HepG2 (cell line): ENCODE data around the gene HOXA10. TPM values are rescaled to one million over a fixed set of nuclear protein-coding genes. Genes with fewer than 3 reads are reported as not detected.

Experiments
- FOXC1 ChIP-seq: sonication (generic); formaldehyde crosslinking; IDR thresholded peaks from 2 replicates; pipeline ENCODE4 v1.8.0; 2022; ENCODE audit warnings: mild to moderate bottlenecking, missing genetic modification reagents, borderline replicate concordance
- HOXA9 ChIP-seq: sonication (generic); formaldehyde crosslinking; IDR thresholded peaks from 2 replicates; pipeline ENCODE4 v1.8.1; 2022; ENCODE audit warnings: missing genetic modification reagents, mild to moderate bottlenecking, moderate library complexity, borderline replicate concordance
- KMT2B ChIP-seq: IDR thresholded peaks from 2 replicates; pipeline ENCODE4 v1.6.1; 2016; ENCODE audit warnings: missing genetic modification reagents, missing compliant biosample characterization
- LCORL ChIP-seq, 2 experiments: fragments of 450-650 bp in 1 of 2; sonication (generic) in 1 of 2; formaldehyde crosslinking in 1 of 2; IDR thresholded peaks; 2 replicates each; pipeline versions ENCODE4 v1.5.0 to v1.6.1; 2017 to 2020; ENCODE audit warnings: antibody characterized with exemption in 1 of 2, missing genetic modification reagents in 1 of 2
- MYPOP ChIP-seq: sonication (generic); formaldehyde crosslinking; IDR thresholded peaks from 2 replicates; pipeline ENCODE4 v1.8.1; 2023; ENCODE audit warnings: mild to moderate bottlenecking, moderate library complexity, missing genetic modification reagents
- NFE2L2 ChIP-seq: fragments of 150-350 bp; IDR thresholded peaks from 2 replicates; pipeline ENCODE4 v1.6.1; 2014; ENCODE audit warnings: low read length
- NR2F6 ChIP-seq, 2 experiments: IDR thresholded peaks; 2 replicates each; pipeline ENCODE4 v1.6.1; 2016; ENCODE audit warnings: antibody characterized with exemption in 1 of 2, mild to moderate bottlenecking in 1 of 2
- PRMT3 ChIP-seq: sonication (generic); formaldehyde crosslinking; IDR thresholded peaks from 2 replicates; pipeline ENCODE4 v1.8.1; 2022; ENCODE audit warnings: low read depth, mild to moderate bottlenecking, moderate library complexity, missing genetic modification reagents, borderline replicate concordance
- SMAD1 ChIP-seq: sonication (generic); formaldehyde crosslinking; IDR thresholded peaks from 2 replicates; pipeline ENCODE4 v1.4.0; 2020; ENCODE audit warnings: missing genetic modification reagents, low read depth, mild to moderate bottlenecking, borderline replicate concordance
- ZBTB34 ChIP-seq: sonication (generic); formaldehyde crosslinking; IDR thresholded peaks from 2 replicates; pipeline ENCODE4 v1.8.0; 2022; ENCODE audit warnings: mild to moderate bottlenecking, missing genetic modification reagents
- ZNF10 ChIP-seq: sonication (generic); formaldehyde crosslinking; IDR thresholded peaks from 2 replicates; pipeline ENCODE4 v1.4.0; 2020; ENCODE audit warnings: mild to moderate bottlenecking, low read depth, missing genetic modification reagents, borderline replicate concordance
- ZNF225 ChIP-seq: sonication (generic); formaldehyde crosslinking; IDR thresholded peaks from 2 replicates; pipeline ENCODE4 v1.4.0; 2020; ENCODE audit warnings: mild to moderate bottlenecking, missing genetic modification reagents
- ZNF430 ChIP-seq: sonication (generic); formaldehyde crosslinking; IDR thresholded peaks from 2 replicates; pipeline ENCODE4 v1.9.0; 2021; ENCODE audit warnings: mild to moderate bottlenecking, missing genetic modification reagents
- polyA plus RNA-seq, 8 experiments: library from polyadenylated mRNA; depleted of rRNA in 3 of 8; stranded (reverse) in 7 of 8; unstranded in 1 of 8; fragments of >200 nt; fragmentation: Illumina TruSeq in 4 of 8; extraction: Trizol in 4 of 8; gene quantifications; 2 replicates each; pipeline versions ENCODE4 v1.2.1 to v1.2.3, GENCODE V29; 2011 to 2016; ENCODE audit warnings: low read depth in 4 of 8, missing spikeins in 1 of 8, mixed read lengths in 1 of 8; ENCODE audit not compliant: insufficient read depth in 1 of 8
- total RNA-seq, 5 experiments: library from RNA; depleted of rRNA; stranded (reverse); fragments of >200 nt; fragmentation: Illumina TruSeq; extraction: Trizol; gene quantifications; 2 replicates each; pipeline ENCODE4 v1.2.3, GENCODE V29; 2016; ENCODE audit warnings: low read depth in 1 of 5
- TF ChIP-seq, protein P1 (sequence below): sonication (generic); formaldehyde crosslinking; IDR thresholded peaks from 2 replicates; pipeline ENCODE4 v1.4.0; 2020; ENCODE audit warnings: missing genetic modification reagents, mild to moderate bottlenecking, borderline replicate concordance
- TF ChIP-seq, protein P2 (sequence below): sonication (generic); formaldehyde crosslinking; conservative IDR thresholded peaks from 2 replicates; pipeline ENCODE4 v1.8.1; 2023; ENCODE audit warnings: missing genetic modification reagents
- TF ChIP-seq, protein P3 (sequence below): sonication (generic); formaldehyde crosslinking; IDR thresholded peaks from 2 replicates; pipeline ENCODE4 v1.8.0; 2022; ENCODE audit warnings: missing genetic modification reagents, mild to moderate bottlenecking, borderline replicate concordance
- TF ChIP-seq, protein P4 (sequence below): IDR thresholded peaks from 2 replicates; pipeline ENCODE4 v1.6.1; 2012; ENCODE audit warnings: low read depth, low read length, improper control_type of control experiment

Gene HOXA10
- total and polyA plus RNA-seq, 2 of the 13 experiments (the other 11 are each of a cell fraction or from before 2014, with no cell fraction given), result not detected

- TF ChIP-seq, protein P1, sequence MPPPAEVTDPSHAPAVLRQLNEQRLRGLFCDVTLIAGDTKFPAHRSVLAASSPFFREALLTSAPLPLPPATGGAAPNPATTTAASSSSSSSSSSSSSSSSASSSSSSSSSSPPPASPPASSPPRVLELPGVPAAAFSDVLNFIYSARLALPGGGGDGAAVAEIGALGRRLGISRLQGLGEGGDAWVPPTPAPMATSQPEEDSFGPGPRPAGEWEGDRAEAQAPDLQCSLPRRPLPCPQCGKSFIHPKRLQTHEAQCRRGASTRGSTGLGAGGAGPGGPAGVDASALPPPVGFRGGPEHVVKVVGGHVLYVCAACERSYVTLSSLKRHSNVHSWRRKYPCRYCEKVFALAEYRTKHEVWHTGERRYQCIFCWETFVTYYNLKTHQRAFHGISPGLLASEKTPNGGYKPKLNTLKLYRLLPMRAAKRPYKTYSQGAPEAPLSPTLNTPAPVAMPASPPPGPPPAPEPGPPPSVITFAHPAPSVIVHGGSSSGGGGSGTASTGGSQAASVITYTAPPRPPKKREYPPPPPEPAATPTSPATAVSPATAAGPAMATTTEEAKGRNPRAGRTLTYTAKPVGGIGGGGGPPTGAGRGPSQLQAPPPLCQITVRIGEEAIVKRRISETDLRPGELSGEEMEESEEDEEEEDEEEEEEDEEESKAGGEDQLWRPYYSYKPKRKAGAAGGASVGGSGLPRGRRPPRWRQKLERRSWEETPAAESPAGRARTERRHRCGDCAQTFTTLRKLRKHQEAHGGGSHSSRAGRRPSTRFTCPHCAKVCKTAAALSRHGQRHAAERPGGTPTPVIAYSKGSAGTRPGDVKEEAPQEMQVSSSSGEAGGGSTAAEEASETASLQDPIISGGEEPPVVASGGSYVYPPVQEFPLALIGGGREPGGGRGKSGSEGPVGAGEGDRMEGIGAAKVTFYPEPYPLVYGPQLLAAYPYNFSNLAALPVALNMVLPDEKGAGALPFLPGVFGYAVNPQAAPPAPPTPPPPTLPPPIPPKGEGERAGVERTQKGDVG, result peak; percentile 12; the same call in 1 of the 2 replicates
- TF ChIP-seq FOXC1 (peak; percentile 20; the same call in 1 of the 2 replicates), HOXA9 (CRISPR knock-in tag) (no peak), KMT2B (no peak), ZNF225 (CRISPR knock-in tag) (peak; percentile 84; the same call in 1 of the 2 replicates), PRMT3 (CRISPR knock-in tag) (no peak), NR2F6 (IDR thresholded peaks at IDR 0.05) (no peak), NR2F6 (CRISPR knock-in tag; IDR thresholded peaks at IDR 0.05) (no peak), ZNF10 (0 out of 2 replicates have a peak, but pooled peaks have one; percentile 70), SMAD1 (CRISPR knock-in tag) (peak; percentile 19; the same call in 1 of the 2 replicates), NFE2L2 (no peak), ZBTB34 (CRISPR knock-in tag) (no peak), MYPOP (CRISPR knock-in tag) (0 out of 2 replicates have a peak, but pooled peaks have one; percentile 39), LCORL (IDR thresholded peaks at IDR 0.05) (no peak), LCORL (CRISPR knock-in tag; IDR thresholded peaks at IDR 0.05) (no peak), ZNF430 (CRISPR knock-in tag) (0 out of 2 replicates have a peak, but pooled peaks have one; percentile 72)
- TF ChIP-seq, protein P2, sequence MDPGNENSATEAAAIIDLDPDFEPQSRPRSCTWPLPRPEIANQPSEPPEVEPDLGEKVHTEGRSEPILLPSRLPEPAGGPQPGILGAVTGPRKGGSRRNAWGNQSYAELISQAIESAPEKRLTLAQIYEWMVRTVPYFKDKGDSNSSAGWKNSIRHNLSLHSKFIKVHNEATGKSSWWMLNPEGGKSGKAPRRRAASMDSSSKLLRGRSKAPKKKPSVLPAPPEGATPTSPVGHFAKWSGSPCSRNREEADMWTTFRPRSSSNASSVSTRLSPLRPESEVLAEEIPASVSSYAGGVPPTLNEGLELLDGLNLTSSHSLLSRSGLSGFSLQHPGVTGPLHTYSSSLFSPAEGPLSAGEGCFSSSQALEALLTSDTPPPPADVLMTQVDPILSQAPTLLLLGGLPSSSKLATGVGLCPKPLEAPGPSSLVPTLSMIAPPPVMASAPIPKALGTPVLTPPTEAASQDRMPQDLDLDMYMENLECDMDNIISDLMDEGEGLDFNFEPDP, result 0 out of 2 replicates have a peak, but pooled peaks have one; percentile 75
- TF ChIP-seq, protein P3, sequence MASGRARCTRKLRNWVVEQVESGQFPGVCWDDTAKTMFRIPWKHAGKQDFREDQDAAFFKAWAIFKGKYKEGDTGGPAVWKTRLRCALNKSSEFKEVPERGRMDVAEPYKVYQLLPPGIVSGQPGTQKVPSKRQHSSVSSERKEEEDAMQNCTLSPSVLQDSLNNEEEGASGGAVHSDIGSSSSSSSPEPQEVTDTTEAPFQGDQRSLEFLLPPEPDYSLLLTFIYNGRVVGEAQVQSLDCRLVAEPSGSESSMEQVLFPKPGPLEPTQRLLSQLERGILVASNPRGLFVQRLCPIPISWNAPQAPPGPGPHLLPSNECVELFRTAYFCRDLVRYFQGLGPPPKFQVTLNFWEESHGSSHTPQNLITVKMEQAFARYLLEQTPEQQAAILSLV (CRISPR knock-in tag), result no peak
- TF ChIP-seq, protein P4, sequence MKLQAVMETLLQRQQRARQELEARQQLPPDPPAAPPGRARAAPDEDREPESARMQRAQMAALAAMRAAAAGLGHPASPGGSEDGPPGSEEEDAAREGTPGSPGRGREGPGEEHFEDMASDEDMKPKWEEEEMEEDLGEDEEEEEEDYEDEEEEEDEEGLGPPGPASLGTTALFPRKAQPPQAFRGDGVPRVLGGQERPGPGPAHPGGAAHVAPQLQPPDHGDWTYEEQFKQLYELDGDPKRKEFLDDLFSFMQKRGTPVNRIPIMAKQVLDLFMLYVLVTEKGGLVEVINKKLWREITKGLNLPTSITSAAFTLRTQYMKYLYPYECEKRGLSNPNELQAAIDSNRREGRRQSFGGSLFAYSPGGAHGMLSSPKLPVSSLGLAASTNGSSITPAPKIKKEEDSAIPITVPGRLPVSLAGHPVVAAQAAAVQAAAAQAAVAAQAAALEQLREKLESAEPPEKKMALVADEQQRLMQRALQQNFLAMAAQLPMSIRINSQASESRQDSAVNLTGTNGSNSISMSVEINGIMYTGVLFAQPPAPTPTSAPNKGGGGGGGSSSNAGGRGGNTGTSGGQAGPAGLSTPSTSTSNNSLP, result no peak
These were observed 24.1 kb downstream of the HOXA10 start (continued) for GRCh38 chr7:27149842-27150567.
